Measurements from ENCODE around the gene KCNB1. TPM values are rescaled to one million over a fixed set of nuclear protein-coding genes. Genes with fewer than 3 reads are reported as not detected.

KCNB1 gene
- polyA plus RNA-seq, 3 donors from 2014 or later: not detected

GRCh38 chr20:49486064-49486463, 3.6 kb upstream of the KCNB1 start:
- Mint-ChIP-seq H3K27me3 (ENCODE audit: low read depth in 3 of 3) (peaks cover 14 to 44% (median 21%) of the 10 kb centered on the region in 3 donors), H3K4me1 (peaks cover 7 to 8% of the 10 kb centered on the region in 2 donors), H3K36me3 (no peaks in the 10 kb centered on the region), H3K27ac (no peak overlapping the region), H3K9me3 (peaks cover 0 to 6% (median 0%) of the 10 kb centered on the region in 6 donors), H3K4me3 (peak overlapping the region in 1 of 5 donors; percentile 12)
- DNase-seq: no peak

GRCh38 chr20:49485563-49485962, 3.1 kb upstream of the KCNB1 start:
- H3K4me3 Mint-ChIP-seq: peak overlapping the region in 2 of 5 donors; percentile 11 to 12
- H3K36me3 Mint-ChIP-seq: no peaks in the 10 kb centered on the region
- peaks cover 14 to 46% (median 23%) of the 10 kb centered on the region in 3 donors for H3K27me3 Mint-ChIP-seq (ENCODE audit: low read depth in 3 of 3)
- H3K27ac Mint-ChIP-seq: no peak overlapping the region
- DNase-seq: no peak
- H3K9me3 Mint-ChIP-seq: peaks cover 0 to 6% (median under 1%) of the 10 kb centered on the region in 6 donors
- H3K4me1 Mint-ChIP-seq: peaks cover 7 to 8% of the 10 kb centered on the region in 2 donors

GRCh38 chr20:49484180-49485140, 2.0 kb upstream of the KCNB1 start:
- peaks cover 14 to 45% (median 23%) of the 10 kb centered on the region in 3 donors for H3K27me3 Mint-ChIP-seq (ENCODE audit: low read depth in 3 of 3)
- DNase-seq: peak; percentile 14 to 24 (median 21)
- H3K36me3 Mint-ChIP-seq: no peaks in the 10 kb centered on the region
- peaks cover 0 to 7% (median under 1%) of the 10 kb centered on the region in 6 donors for H3K9me3 Mint-ChIP-seq
- peaks cover 7 to 8% of the 10 kb centered on the region in 2 donors for H3K4me1 Mint-ChIP-seq
- peak overlapping the region; percentile 58 to 91 (median 83) for H3K4me3 Mint-ChIP-seq
- peak overlapping the region in 1 of 6 donors; percentile 2 for H3K27ac Mint-ChIP-seq

GRCh38 chr20:49483696-49484123, 1.2 kb upstream of the KCNB1 start:
- H3K9me3 Mint-ChIP-seq: peaks cover 0 to 7% (median 0%) of the 10 kb centered on the region in 6 donors
- H3K36me3 Mint-ChIP-seq: no peaks in the 10 kb centered on the region
- no peak overlapping the region for H3K27ac Mint-ChIP-seq
- H3K4me1 Mint-ChIP-seq: peaks cover 7 to 8% of the 10 kb centered on the region in 2 donors
- peaks cover 14 to 42% (median 19%) of the 10 kb centered on the region in 3 donors for H3K27me3 Mint-ChIP-seq (ENCODE audit: low read depth in 3 of 3)
- no peak for DNase-seq
- peak overlapping the region in 1 of 5 donors; percentile 26 for H3K4me3 Mint-ChIP-seq

- peaks cover 0 to 7% (median 0%) of the 10 kb centered on the region in 6 donors for H3K9me3 Mint-ChIP-seq
- H3K4me3 Mint-ChIP-seq: peak overlapping the region in 2 of 5 donors; percentile 14 to 38
- H3K27me3 Mint-ChIP-seq (ENCODE audit: low read depth in 3 of 3): peaks cover 13 to 40% (median 19%) of the 10 kb centered on the region in 3 donors
- no peaks in the 10 kb centered on the region for H3K36me3 Mint-ChIP-seq
- DNase-seq: no peak
- H3K4me1 Mint-ChIP-seq: peaks cover 7 to 8% of the 10 kb centered on the region in 2 donors
- no peak overlapping the region for H3K27ac Mint-ChIP-seq
Observed at GRCh38 chr20:49483018-49483695, 689 bp upstream of the KCNB1 start.

GRCh38 chr20:49482173-49482572, 295 bp downstream of the KCNB1 start:
- Mint-ChIP-seq H3K36me3 (no peaks in the 10 kb centered on the region), H3K27ac (no peak overlapping the region), H3K4me1 (peaks cover 7 to 8% of the 10 kb centered on the region in 2 donors), H3K4me3 (no peak overlapping the region), H3K27me3 (ENCODE audit: low read depth in 3 of 3) (peaks cover 13 to 41% (median 19%) of the 10 kb centered on the region in 3 donors), H3K9me3 (peaks cover 0 to 7% (median 0%) of the 10 kb centered on the region in 6 donors)
- no peak for DNase-seq

GRCh38 chr20:49481116-49481515, 1.4 kb downstream of the KCNB1 start:
- no peak overlapping the region for H3K4me3 Mint-ChIP-seq
- H3K9me3 Mint-ChIP-seq: peaks cover 0 to 7% (median 0%) of the 10 kb centered on the region in 6 donors
- DNase-seq: no peak
- H3K27ac Mint-ChIP-seq: no peak overlapping the region
- H3K27me3 Mint-ChIP-seq (ENCODE audit: low read depth in 3 of 3): peaks cover 13 to 37% (median 19%) of the 10 kb centered on the region in 3 donors
- H3K4me1 Mint-ChIP-seq: peaks cover 7 to 8% of the 10 kb centered on the region in 2 donors
- H3K36me3 Mint-ChIP-seq: no peaks in the 10 kb centered on the region

GRCh38 chr20:49480236-49480635, 2.2 kb downstream of the KCNB1 start:
- DNase-seq: no peak
- H3K4me1 Mint-ChIP-seq: peaks cover 7 to 8% of the 10 kb centered on the region in 2 donors
- no peaks in the 10 kb centered on the region for H3K36me3 Mint-ChIP-seq
- no peak overlapping the region for H3K27ac Mint-ChIP-seq
- no peak overlapping the region for H3K4me3 Mint-ChIP-seq
- H3K9me3 Mint-ChIP-seq: peaks cover 0 to 7% (median 0%) of the 10 kb centered on the region in 6 donors
- peaks cover 9 to 32% (median 17%) of the 10 kb centered on the region in 3 donors for H3K27me3 Mint-ChIP-seq (ENCODE audit: low read depth in 3 of 3)

GRCh38 chr20:49479785-49480184, 2.7 kb downstream of the KCNB1 start:
- H3K4me3 Mint-ChIP-seq: no peak overlapping the region
- H3K4me1 Mint-ChIP-seq: peaks cover 7% of the 10 kb centered on the region in 2 donors
- no peak overlapping the region for H3K27ac Mint-ChIP-seq
- peaks cover 0 to 6% (median 0%) of the 10 kb centered on the region in 6 donors for H3K9me3 Mint-ChIP-seq
- no peaks in the 10 kb centered on the region for H3K36me3 Mint-ChIP-seq
- no peak for DNase-seq
- H3K27me3 Mint-ChIP-seq (ENCODE audit: low read depth in 3 of 3): peaks cover 6 to 34% (median 13%) of the 10 kb centered on the region in 3 donors

- DNase-seq: no peak
- Mint-ChIP-seq H3K27me3 (ENCODE audit: low read depth in 3 of 3) (peaks cover 2 to 34% (median 10%) of the 10 kb centered on the region in 3 donors), H3K36me3 (no peaks in the 10 kb centered on the region), H3K9me3 (peaks cover 0 to 2% (median 0%) of the 10 kb centered on the region in 6 donors), H3K27ac (peak overlapping the region in 1 of 6 donors; percentile 8), H3K4me3 (no peak overlapping the region), H3K4me1 (peaks cover 0 to 2% of the 10 kb centered on the region in 2 donors)
Observed at GRCh38 chr20:49478754-49479689, 3.4 kb downstream of the KCNB1 start.

- H3K4me3 Mint-ChIP-seq: no peak overlapping the region
- H3K27ac Mint-ChIP-seq: no peak overlapping the region
- peaks cover 0 to 2% of the 10 kb centered on the region in 2 donors for H3K4me1 Mint-ChIP-seq
- no peaks in the 10 kb centered on the region for H3K36me3 Mint-ChIP-seq
- no peak for DNase-seq
- H3K9me3 Mint-ChIP-seq: peaks cover 0 to 2% (median 0%) of the 10 kb centered on the region in 6 donors
- H3K27me3 Mint-ChIP-seq (ENCODE audit: low read depth in 3 of 3): peaks cover 2 to 34% (median 10%) of the 10 kb centered on the region in 3 donors
Observed at GRCh38 chr20:49478266-49478665, 4.2 kb downstream of the KCNB1 start.

GRCh38 chr20:49477200-49477599, 5.3 kb downstream of the KCNB1 start:
- no peaks in the 10 kb centered on the region for H3K36me3 Mint-ChIP-seq
- no peak for DNase-seq
- H3K27me3 Mint-ChIP-seq (ENCODE audit: low read depth in 3 of 3): peaks cover 3 to 36% (median 10%) of the 10 kb centered on the region in 3 donors
- no peak overlapping the region for H3K4me3 Mint-ChIP-seq
- H3K4me1 Mint-ChIP-seq: no peaks in the 10 kb centered on the region
- H3K27ac Mint-ChIP-seq: no peak overlapping the region
- peaks cover 0 to 2% (median 0%) of the 10 kb centered on the region in 6 donors for H3K9me3 Mint-ChIP-seq

- peaks cover 4 to 34% (median 5%) of the 10 kb centered on the region in 3 donors for H3K27me3 Mint-ChIP-seq (ENCODE audit: low read depth in 3 of 3)
- H3K36me3 Mint-ChIP-seq: no peaks in the 10 kb centered on the region
- H3K9me3 Mint-ChIP-seq: peaks cover 0 to 2% (median 0%) of the 10 kb centered on the region in 6 donors
- H3K4me1 Mint-ChIP-seq: no peaks in the 10 kb centered on the region
- no peak overlapping the region for H3K4me3 Mint-ChIP-seq
- no peak overlapping the region for H3K27ac Mint-ChIP-seq
- no peak for DNase-seq
Observed at GRCh38 chr20:49476016-49476355, 6.5 kb downstream of the KCNB1 start.

All from immature natural killer cell (primary cell).